ENCODE data around the gene P2RX6.

GRCh38 chr22:21055564-21055834, 40.5 kb downstream of the P2RX6 start:
- TF ChIP-seq CTCF (IDR thresholded peaks at IDR 0.05) (no peak), ZFX (IDR thresholded peaks at IDR 0.05; ENCODE audit: borderline replicate concordance) (no peak)
